WERI-Rb-1 (cell line): Measurements from ENCODE around the gene RASSF8.
"Not testable (repeated sequence)": the region's sequence is repeated elsewhere in the genome, so short reads cannot be mapped to it uniquely, and the experiment has no call there.

Experiments
- DNase-seq: peaks from one replicate; pipeline ENCODE4 v3.0.0-alpha.2; 2020
- H3K27ac ChIP-seq: fragments of 250-450 bp; sonication (Bioruptor Pico); 2 replicates; pipeline ENCODE4 v1.5.1; 2020; ENCODE audit warnings: mild to moderate bottlenecking, moderate library complexity
- H3K27me3 ChIP-seq: fragments of 250-450 bp; sonication (Bioruptor Pico); 2 replicates; pipeline ENCODE4 v1.5.1; 2021; ENCODE audit warnings: mild to moderate bottlenecking, low read depth, moderate library complexity; ENCODE audit not compliant: insufficient read depth, severe bottlenecking
- H3K36me3 ChIP-seq: fragments of 250-450 bp; sonication (Bioruptor Pico); 2 replicates; pipeline ENCODE4 v1.5.1; 2020; ENCODE audit warnings: mild to moderate bottlenecking, moderate library complexity
- H3K4me3 ChIP-seq: 2 replicates; pipeline ENCODE4 v1.5.1; 2011; ENCODE audit warnings: low read depth, mild to moderate bottlenecking, control low read depth, low read length
- H3K9me3 ChIP-seq: fragments of 250-450 bp; sonication (Bioruptor Pico); 2 replicates; pipeline ENCODE4 v1.5.1; 2021; ENCODE audit warnings: mild to moderate bottlenecking, moderate library complexity; ENCODE audit not compliant: severe bottlenecking
- TF ChIP-seq, protein P1 (sequence below): IDR thresholded peaks from 2 replicates; pipeline ENCODE4 v1.5.1; 2011; ENCODE audit warnings: low read depth, mild to moderate bottlenecking, control low read depth, inconsistent platforms, low read length

The RASSF8 gene

DNA sequence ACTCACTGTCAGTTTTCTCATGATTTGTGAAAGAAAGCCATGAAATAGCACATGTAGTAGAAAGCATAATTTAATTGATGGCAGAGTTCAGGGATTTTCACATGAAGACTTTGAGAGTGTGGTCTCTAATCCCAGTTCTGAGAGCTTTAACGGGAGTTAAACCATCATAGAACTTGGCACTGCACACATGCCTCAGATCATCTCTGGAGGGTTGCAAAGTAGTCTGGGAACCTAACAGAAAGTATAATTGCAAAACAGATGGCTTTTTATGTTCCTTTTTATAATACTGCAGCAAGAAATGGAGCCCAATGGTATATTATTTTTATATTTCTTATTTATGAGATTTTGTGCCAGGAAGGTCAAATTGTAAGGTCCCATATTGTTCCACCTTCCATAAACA, 88.4 kb downstream of the RASSF8 start:
- DNase-seq: no peak
- Histone ChIP-seq H3K36me3 (no peaks in the 10 kb centered on the region), H3K4me3 (no peak overlapping the region), H3K9me3 (no peaks in the 10 kb centered on the region), H3K27me3 (no peaks in the 10 kb centered on the region), H3K27ac (no peak overlapping the region)
- TF ChIP-seq, protein P1, sequence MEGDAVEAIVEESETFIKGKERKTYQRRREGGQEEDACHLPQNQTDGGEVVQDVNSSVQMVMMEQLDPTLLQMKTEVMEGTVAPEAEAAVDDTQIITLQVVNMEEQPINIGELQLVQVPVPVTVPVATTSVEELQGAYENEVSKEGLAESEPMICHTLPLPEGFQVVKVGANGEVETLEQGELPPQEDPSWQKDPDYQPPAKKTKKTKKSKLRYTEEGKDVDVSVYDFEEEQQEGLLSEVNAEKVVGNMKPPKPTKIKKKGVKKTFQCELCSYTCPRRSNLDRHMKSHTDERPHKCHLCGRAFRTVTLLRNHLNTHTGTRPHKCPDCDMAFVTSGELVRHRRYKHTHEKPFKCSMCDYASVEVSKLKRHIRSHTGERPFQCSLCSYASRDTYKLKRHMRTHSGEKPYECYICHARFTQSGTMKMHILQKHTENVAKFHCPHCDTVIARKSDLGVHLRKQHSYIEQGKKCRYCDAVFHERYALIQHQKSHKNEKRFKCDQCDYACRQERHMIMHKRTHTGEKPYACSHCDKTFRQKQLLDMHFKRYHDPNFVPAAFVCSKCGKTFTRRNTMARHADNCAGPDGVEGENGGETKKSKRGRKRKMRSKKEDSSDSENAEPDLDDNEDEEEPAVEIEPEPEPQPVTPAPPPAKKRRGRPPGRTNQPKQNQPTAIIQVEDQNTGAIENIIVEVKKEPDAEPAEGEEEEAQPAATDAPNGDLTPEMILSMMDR: no peak

DNA sequence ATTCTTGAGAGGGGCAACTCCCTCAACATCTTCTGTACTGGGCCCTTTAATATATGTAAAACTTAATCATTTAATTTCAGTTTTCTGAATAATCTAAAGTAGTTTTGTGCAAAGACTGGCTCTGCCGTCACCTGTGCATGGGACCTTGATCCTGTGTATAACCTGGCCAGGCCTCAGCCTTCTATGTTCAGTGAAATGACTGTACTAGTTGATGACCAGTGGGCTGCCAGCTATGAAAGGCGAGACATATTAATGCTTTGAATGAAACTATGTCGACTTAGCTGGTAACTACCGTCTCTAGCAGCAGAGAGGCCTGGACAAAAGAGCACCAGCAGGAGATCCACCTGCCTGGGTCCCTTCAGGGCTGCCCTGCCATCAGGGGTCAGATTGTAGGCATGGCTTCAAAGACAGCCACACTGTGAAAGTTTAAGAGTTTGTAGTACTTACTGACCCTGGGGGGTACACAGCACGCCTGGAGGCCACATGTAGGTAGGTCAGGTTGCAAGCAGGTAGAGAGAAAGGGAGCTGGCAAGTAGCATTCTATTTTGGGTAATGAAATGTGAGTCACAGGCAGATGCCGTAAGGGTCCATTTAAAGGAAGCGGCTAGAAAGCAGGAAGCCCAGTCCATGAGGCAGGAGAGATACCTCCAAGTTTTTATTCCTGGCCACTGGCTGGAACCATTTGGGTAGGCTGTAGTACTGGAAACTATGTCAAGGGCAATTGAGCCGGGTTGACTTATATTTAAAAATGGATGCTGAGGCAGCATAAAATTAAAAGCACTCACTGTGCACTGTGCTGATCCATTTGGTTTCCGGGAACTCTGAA, 89.1 kb downstream of the RASSF8 start:
- DNase-seq: no peak
- Histone ChIP-seq H3K9me3 (no peaks in the 10 kb centered on the region), H3K4me3 (no peak overlapping the region), H3K27ac (no peak overlapping the region), H3K36me3 (no peaks in the 10 kb centered on the region), H3K27me3 (no peaks in the 10 kb centered on the region)
- TF ChIP-seq, protein P1: no peak

DNA sequence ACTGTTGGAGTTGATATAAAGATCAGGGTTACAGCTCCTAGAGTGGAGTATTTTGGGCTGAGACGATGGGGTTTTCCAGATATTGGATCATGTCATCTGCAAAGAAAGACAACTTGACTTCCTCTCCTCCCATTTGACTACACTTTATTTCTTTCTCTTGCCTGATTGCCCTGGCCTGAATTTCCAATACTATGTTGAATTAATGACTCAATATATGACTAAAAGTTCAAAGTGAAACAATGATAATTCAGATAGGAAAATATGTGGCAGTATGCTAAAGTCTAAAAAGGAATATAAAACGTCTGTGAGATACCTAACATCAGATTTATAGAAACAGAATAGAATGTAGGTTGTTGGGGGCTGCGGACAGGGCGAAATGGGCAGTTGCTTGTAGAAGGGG, 94.2 kb downstream of the RASSF8 start:
- TF ChIP-seq, protein P1: no peak
- no peak overlapping the region for H3K4me3 ChIP-seq
- no peaks in the 10 kb centered on the region for H3K27me3 ChIP-seq
- no peaks in the 10 kb centered on the region for H3K9me3 ChIP-seq
- H3K36me3 ChIP-seq: no peaks in the 10 kb centered on the region
- no peak overlapping the region for H3K27ac ChIP-seq
- DNase-seq: no peak

DNA sequence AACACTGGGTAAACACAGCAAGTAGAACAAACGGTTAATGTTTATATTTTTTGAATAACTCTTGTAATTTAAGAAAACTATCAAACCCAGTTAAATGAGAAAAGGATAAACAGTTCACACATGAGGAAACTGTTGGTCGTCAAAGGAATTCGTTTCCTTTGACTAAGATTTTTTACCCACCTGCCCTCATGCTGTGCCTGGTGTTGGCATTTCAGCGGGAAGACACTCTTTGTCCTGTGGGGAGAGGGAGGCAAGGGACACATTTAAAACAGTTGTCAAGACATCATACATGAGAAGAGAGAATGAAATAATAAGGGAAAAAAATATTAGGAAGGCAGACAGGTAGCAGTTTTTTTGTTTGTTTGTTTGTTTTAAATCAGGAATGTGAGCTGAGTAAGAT, 95.9 kb downstream of the RASSF8 start:
- H3K27ac ChIP-seq: no peak overlapping the region
- H3K27me3 ChIP-seq: no peaks in the 10 kb centered on the region
- H3K9me3 ChIP-seq: no peaks in the 10 kb centered on the region
- TF ChIP-seq, protein P1: no peak
- H3K36me3 ChIP-seq: no peaks in the 10 kb centered on the region
- DNase-seq: no peak
- H3K4me3 ChIP-seq: no peak overlapping the region

DNA sequence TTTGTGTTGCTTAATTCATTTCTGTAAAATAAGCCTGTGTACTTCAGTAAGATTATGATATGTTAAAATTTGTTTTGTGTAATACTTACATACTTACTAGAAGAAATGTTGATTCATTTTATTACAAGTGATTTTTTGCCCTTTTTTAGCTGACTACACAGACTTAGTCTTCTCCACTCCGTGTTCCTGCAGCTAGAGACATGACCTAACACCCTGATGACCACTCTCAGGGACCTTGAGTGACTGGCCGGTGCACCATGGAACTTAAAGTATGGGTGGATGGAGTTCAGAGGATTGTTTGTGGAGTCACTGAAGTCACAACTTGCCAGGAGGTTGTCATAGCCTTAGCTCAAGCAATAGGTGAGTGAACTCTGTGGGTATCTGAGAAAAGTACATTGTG, 96.6 kb downstream of the RASSF8 start:
- Histone ChIP-seq H3K9me3 (no peaks in the 10 kb centered on the region), H3K4me3 (no peak overlapping the region), H3K27me3 (no peaks in the 10 kb centered on the region), H3K27ac (no peak overlapping the region), H3K36me3 (no peaks in the 10 kb centered on the region)
- TF ChIP-seq, protein P1: no peak
- no peak for DNase-seq

- Histone ChIP-seq H3K27me3 (no peaks in the 10 kb centered on the region), H3K4me3 (no peak overlapping the region), H3K36me3 (no peaks in the 10 kb centered on the region), H3K9me3 (no peaks in the 10 kb centered on the region), H3K27ac (no peak overlapping the region)
- no peak for DNase-seq
- TF ChIP-seq, protein P1: no peak
Measured at GRCh38 chr12:26056335-26056734, 97.9 kb downstream of the RASSF8 start.

- not testable (repeated sequence) for DNase-seq, H3K36me3 ChIP-seq, H3K9me3 ChIP-seq, H3K4me3 ChIP-seq, H3K27me3 ChIP-seq, H3K27ac ChIP-seq
Measured at GRCh38 chr12:26057271-26057670, 98.8 kb downstream of the RASSF8 start.
